Measurements from ENCODE around the gene FXYD4.

GRCh38 chr10:43384252-43385221 is 13.1 kb downstream of the FXYD4 start:
- no peak for TF ChIP-seq TAF1 (IDR thresholded peaks at IDR 0.05; ENCODE audit: low read depth, low read length)
- peak; percentile 94 for TF ChIP-seq POLR2AphosphoS5 (IDR thresholded peaks at IDR 0.05; ENCODE audit: low read depth, low read length)
- TF ChIP-seq POLR2A (IDR thresholded peaks at IDR 0.05; ENCODE audit: low read depth, low read length) = peak; percentile 64; the same call in 1 of the 2 replicates
- no peak for TF ChIP-seq PAX5 (IDR thresholded peaks at IDR 0.05; ENCODE audit: insufficient read depth, low read length, severe bottlenecking)
- no peak for TF ChIP-seq SPI1 (IDR thresholded peaks at IDR 0.05; ENCODE audit: low read depth, low read length)
- no peak; the same call in 1 of the 2 replicates for TF ChIP-seq POU2F2 (IDR thresholded peaks at IDR 0.05; ENCODE audit: low read depth, low read length)
